Stimulated activated CD8-positive, alpha-beta memory T cell treated with anti-CD3 and anti-CD28 coated beads, Interleukin-15, amount 100 ng/mL, for 1 hour (primary cell): ENCODE results near the gene ITGB5.

Source experiments
- DNase-seq: peaks from one replicate; pipeline ENCODE4 v3.0.0-alpha.2; 2020; ENCODE audit warnings: low read depth

The ITGB5 gene, protein sequence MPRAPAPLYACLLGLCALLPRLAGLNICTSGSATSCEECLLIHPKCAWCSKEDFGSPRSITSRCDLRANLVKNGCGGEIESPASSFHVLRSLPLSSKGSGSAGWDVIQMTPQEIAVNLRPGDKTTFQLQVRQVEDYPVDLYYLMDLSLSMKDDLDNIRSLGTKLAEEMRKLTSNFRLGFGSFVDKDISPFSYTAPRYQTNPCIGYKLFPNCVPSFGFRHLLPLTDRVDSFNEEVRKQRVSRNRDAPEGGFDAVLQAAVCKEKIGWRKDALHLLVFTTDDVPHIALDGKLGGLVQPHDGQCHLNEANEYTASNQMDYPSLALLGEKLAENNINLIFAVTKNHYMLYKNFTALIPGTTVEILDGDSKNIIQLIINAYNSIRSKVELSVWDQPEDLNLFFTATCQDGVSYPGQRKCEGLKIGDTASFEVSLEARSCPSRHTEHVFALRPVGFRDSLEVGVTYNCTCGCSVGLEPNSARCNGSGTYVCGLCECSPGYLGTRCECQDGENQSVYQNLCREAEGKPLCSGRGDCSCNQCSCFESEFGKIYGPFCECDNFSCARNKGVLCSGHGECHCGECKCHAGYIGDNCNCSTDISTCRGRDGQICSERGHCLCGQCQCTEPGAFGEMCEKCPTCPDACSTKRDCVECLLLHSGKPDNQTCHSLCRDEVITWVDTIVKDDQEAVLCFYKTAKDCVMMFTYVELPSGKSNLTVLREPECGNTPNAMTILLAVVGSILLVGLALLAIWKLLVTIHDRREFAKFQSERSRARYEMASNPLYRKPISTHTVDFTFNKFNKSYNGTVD

DNA sequence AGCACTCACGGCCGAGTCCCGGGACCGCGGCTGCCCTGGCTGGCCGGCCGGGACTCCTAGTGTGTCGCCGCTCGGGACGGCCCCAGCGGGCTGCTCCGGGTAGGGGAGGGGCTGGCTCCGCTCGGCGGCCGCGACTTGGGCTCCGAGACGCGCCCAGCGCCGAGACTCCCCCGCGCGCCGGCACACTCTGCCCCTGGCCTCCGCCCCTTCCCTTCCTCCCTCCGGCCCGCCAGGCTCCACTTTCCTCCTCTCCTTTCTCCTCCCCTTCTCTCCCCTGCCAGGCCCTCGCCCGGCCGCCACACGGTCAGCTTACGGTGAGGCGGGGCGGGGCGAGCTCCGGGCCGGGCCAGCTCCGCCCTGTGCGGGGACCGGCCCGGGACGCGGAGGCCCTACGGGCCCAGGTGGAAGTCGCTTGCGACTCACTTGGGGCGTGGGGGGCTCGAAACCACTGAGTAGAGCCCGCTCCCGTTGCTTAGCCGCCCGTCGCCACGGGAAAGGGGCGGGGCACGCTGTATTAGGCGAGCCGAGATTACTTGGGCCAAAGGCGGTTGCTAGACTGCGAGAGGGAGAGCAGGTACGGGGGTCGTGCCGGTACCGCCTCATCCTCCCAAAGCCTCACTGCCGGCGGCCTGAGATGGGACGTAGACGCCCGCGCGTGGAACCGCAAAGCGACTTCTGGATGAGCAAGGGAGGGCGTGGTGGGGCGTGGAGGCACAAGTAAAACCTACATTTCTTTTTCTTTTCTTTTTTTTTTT lies at the start of gene ITGB5:
Gene ITGB5, minus strand, starts transcription at position 189 of the 755 bp plus-strand sequence. CDS start 365 bp downstream, outside the sequence.
- no peak for DNase-seq

DNA sequence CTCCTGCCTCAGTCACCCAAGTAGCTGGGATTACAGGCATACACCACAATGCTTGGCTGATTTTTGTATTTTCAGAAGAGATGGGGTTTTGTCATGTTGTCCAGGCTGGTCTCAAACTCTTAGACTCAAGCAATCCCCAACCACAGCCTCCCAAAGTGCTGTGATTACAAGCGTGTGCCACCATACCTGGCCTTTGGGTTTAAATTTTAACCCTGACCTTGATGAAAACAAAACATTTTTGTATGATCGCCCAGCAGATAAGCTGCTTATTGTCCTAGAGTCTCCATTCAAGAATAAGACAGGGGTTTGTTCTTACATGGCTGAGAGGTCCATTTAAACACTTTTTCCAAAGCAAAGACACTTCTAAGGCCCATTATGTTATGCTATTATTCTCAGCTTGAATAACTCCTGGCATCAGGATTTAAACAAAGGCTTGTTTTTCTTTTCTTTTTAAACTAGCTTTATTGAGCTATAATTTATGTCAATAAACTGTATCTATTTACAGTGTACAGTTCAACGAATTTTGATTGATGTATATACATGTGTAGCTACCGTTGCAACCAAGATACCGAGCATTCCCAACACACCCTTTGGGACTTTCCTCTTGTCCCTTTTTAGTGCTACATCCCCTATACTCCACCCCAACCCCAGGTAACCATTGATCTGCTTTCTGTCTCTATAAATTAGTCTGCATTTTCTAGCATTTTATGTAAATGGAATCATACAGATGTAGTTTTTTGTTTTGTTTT lies 48.8 kb upstream of the ITGB5 start:
- DNase-seq: no peak

GRCh38 chr3:124935264-124935663 lies 48.1 kb upstream of the ITGB5 start:
- DNase-seq: no peak

GRCh38 chr3:124934577-124934976 lies 47.4 kb upstream of the ITGB5 start, which contains the start of gene MUC13:
TSS of gene MUC13 (minus strand) at chr3:124934751. CDS start at chr3:124934712, 39 bp downstream.
- no peak for DNase-seq

DNA sequence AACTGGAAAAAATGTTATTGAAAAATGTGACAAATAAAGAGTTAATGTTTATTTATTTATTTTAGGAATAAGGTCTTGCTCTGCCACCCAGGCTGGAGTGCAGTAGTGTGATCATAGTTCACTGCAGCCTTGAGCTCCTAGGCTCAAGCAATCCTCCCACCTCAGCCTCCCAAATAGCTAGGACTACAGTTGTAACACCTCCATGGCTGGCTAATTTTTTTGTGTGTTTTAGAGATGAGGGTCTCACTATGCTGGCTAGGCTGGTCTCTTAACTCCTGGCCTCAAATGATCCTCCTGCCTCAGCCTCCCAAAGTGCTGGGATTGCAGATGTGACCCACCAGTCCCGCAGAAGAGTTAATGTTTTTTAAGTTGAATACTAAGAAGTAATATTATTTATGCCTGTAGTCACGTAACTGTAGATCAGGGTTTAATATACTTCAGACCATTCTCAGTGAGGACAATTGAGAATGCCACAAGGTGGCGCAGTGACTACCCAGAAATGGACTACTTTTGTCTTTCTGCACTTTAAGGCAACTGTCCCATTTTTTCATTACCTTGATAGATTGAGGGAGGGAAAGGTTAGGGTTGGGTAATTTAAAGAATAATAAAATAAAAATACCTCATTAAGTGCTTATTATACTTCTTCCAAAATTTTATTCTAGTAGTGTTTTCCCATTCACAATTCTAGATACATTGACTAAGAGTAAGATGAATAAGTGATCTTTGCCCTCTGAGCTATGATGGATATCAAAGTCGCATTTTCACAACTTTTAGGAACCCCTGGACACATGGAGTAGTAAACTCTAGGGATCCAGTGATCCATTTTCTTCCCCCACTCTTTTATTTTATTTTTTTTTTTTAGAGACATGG lies 41.4 kb upstream of the ITGB5 start:
- DNase-seq: peak; percentile 16

GRCh38 chr3:124927574-124928045 lies 40.4 kb upstream of the ITGB5 start:
- DNase-seq: no peak

DNA sequence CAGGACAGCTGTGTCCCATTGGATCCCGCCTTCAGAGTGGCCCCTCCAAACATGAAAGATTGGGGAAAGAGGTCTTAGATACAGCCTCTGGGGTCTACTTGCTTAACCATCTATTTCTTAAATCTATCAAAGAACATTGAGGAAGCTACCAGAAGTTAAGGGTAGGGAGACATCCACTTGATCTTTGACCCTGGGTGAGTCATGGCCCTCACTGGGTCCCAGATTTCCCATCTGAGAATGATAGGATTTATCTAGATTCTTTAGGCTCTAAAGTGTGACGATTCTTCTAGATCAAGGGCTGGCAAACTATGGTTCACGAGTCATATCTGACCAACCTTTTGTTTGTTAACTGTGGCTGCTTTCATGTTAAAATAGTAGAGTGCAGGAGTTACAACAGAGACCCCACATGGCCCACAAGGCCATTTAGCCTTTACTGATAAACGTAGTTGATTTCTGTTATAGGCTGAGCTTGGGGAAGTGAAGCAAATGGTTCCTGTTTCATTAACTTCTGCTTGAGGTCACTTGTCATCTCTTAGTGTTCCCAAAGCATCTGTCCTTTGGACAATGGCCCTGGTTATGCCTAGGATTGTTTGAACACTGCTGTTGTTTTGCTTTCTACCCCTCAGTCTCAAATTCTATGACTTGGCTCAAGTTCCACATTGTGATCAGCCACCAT lies 39.4 kb upstream of the ITGB5 start:
- no peak for DNase-seq

GRCh38 chr3:124924741-124925140 lies 37.6 kb upstream of the ITGB5 start:
- no peak for DNase-seq

DNA sequence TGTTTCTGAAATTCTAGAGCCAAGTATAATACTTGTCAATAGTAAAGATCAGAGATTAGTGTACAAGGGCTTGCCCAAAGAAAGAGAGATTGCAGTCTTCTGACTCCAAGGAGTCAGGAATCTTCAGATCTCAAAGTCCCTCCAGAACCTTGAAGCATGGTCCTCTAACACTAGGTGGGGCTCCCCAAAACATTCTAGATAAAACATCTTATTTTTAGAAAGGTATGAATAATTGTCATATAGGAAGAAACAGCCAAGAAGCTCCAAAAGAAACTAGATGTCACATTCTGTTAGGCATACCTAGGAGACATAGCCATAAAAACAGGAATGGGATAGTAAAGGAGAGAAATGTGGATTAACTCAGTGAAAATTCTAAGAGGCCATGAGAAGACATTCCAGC lies 36.7 kb upstream of the ITGB5 start:
- DNase-seq: no peak

DNA sequence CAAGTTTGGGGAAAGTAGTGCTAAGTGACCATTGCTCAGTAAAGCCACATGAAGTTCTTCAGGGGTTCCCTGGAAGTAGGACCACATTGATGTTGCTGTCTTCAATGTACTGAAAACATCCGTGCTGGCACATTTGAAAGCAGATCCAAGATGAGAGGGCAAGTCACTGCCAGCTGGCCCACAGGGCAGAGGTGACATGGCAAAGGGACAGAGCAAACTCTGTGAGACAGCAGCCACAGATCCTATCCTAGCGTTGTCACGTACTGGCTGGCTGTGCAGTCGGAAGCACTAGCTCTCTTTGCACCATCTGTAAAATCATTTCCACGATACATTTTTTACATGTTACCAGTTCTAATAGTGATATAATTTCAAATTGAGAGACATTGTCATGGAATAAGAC lies 33.6 kb upstream of the ITGB5 start:
- DNase-seq: no peak

GRCh38 chr3:124919756-124920155 lies 32.6 kb upstream of the ITGB5 start:
- DNase-seq: no peak

- no peak for DNase-seq
These were observed 31.4 kb upstream of the ITGB5 start for GRCh38 chr3:124918524-124918923.

- no peak for DNase-seq
These were observed 29.8 kb upstream of the ITGB5 start for GRCh38 chr3:124916837-124917409.

GRCh38 chr3:124915254-124915653 lies 28.1 kb upstream of the ITGB5 start:
- DNase-seq: no peak

DNA sequence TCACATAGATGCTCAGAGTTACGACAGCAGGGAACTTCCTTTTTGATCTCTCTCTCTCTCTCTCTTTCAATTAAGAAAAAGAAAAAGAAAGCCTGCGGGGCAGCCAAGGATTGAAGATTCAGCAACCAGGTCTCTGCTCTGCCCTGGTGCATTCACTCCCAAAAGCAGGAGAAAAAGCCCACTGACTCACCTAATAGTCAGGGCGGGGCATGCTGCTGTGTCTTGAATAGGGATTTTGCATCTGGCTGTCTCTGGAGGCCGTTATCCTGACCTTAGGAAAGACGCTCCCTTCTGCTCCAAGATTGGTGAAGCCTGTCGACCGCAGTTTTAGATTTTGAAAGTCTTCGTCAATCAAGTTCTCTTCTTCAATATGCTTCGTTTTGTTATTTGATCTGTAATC lies 20.8 kb upstream of the ITGB5 start:
- DNase-seq: no peak

GRCh38 chr3:124904835-124905492 lies 17.8 kb upstream of the ITGB5 start:
- no peak for DNase-seq

- no peak for DNase-seq
These were observed 17.0 kb upstream of the ITGB5 start for GRCh38 chr3:124903896-124904834.
